GM23338 (cell line): ENCODE measurements around the gene OPN4. TPM values are rescaled to one million over a fixed set of nuclear protein-coding genes. Genes with fewer than 3 reads are reported as not detected.

Experiments used
- ATAC-seq: fragments of 200-7000 bp; cut with Tn5 transposase; 3 replicates; pipeline ENCODE4 v1.9.1; 2020
- DNase-seq: peaks from one replicate; pipeline ENCODE4 v3.0.0-alpha.2; 2015; ENCODE audit warnings: low spot score
- H2AFZ ChIP-seq: fragments of 200-600 bp; sonication (generic); 2 replicates; pipeline ENCODE4 v1.8.0; 2016; ENCODE audit warnings: antibody characterized with exemption, mild to moderate bottlenecking, moderate library complexity
- H3F3A ChIP-seq: fragments of 200-600 bp; sonication (generic); replicated peaks from 2 replicates; pipeline ENCODE4 v1.8.0; 2017; ENCODE audit warnings: antibody characterized with exemption, mixed run types, low read depth
- H3K27ac ChIP-seq: fragments of 200-600 bp; sonication (generic); 2 replicates; pipeline ENCODE4 v1.6.1; 2016; ENCODE audit warnings: low read depth
- H3K27me3 ChIP-seq: fragments of 200-600 bp; sonication (generic); 2 replicates; pipeline ENCODE4 v1.8.0; 2016; ENCODE audit warnings: mild to moderate bottlenecking, mixed run types, moderate library complexity; ENCODE audit not compliant: insufficient read depth
- H3K36me3 ChIP-seq: fragments of 200-600 bp; sonication (generic); 2 replicates; pipeline ENCODE4 v1.8.0; 2016; ENCODE audit warnings: mild to moderate bottlenecking; ENCODE audit not compliant: insufficient read depth
- H3K4me1 ChIP-seq: fragments of 200-600 bp; sonication (generic); 2 replicates; pipeline ENCODE4 v1.8.0; 2016; ENCODE audit warnings: mild to moderate bottlenecking, moderate library complexity; ENCODE audit not compliant: insufficient read depth
- H3K4me2 ChIP-seq: fragments of 200-600 bp; sonication (generic); 2 replicates; pipeline ENCODE4 v1.7.1; 2017; ENCODE audit warnings: mixed run types
- H3K4me3 ChIP-seq: fragments of 200-600 bp; sonication (generic); 2 replicates; pipeline ENCODE4 v1.6.1; 2016; ENCODE audit warnings: mixed run types
- H3K79me2 ChIP-seq: fragments of 200-600 bp; sonication (generic); replicated peaks from 2 replicates; pipeline ENCODE4 v1.8.0; 2017; ENCODE audit warnings: mild to moderate bottlenecking; ENCODE audit not compliant: insufficient read depth
- H3K9me2 ChIP-seq: fragments of 200-600 bp; sonication (generic); 2 replicates; pipeline ENCODE4 v1.8.0; 2017; ENCODE audit not compliant: insufficient read depth
- H4K20me1 ChIP-seq: fragments of 200-600 bp; sonication (generic); replicated peaks from 2 replicates; pipeline ENCODE4 v1.8.0; 2017; ENCODE audit warnings: mild to moderate bottlenecking; ENCODE audit not compliant: insufficient read depth
- H3K27ac Mint-ChIP-seq: 2 replicates; pipeline ENCODE4 v1.8.0; 2020; ENCODE audit warnings: inconsistent platforms, mild to moderate bottlenecking, moderate library complexity, mixed read lengths
- H3K27me3 Mint-ChIP-seq: 3 replicates; pipeline ENCODE4 v1.8.0; 2022; ENCODE audit warnings: low read depth, mild to moderate bottlenecking, moderate library complexity, mixed read lengths, inconsistent platforms; ENCODE audit not compliant: insufficient read depth, poor library complexity
- H3K36me3 Mint-ChIP-seq: 3 replicates; pipeline ENCODE4 v1.8.0; 2021; ENCODE audit warnings: low read depth, mild to moderate bottlenecking, inconsistent platforms, moderate library complexity, mixed read lengths
- H3K4me1 Mint-ChIP-seq: 3 replicates; pipeline ENCODE4 v1.8.0; 2020; ENCODE audit warnings: mild to moderate bottlenecking, inconsistent platforms, mixed read lengths
- H3K4me3 Mint-ChIP-seq: 3 replicates; pipeline ENCODE4 v1.8.0; 2021; ENCODE audit warnings: moderate library complexity, mild to moderate bottlenecking, inconsistent platforms, mixed read lengths
- H3K9me3 Mint-ChIP-seq: 3 replicates; pipeline ENCODE4 v1.8.0; 2020; ENCODE audit warnings: moderate library complexity, mild to moderate bottlenecking, inconsistent platforms, mixed read lengths
- CREB1 ChIP-seq: fragments of 250-450 bp; sonication (Bioruptor Pico); IDR thresholded peaks from 2 replicates; pipeline ENCODE4 v1.5.0; 2020; ENCODE audit warnings: low read depth, mild to moderate bottlenecking, moderate library complexity
- EZH2 ChIP-seq: fragments of 200-600 bp; sonication (generic); IDR thresholded peaks from one replicate; pipeline ENCODE4 v1.8.0; 2017; ENCODE audit warnings: antibody characterized with exemption, mild to moderate bottlenecking, low read depth; ENCODE audit not compliant: unreplicated experiment
- JUNB ChIP-seq: IDR thresholded peaks from one replicate; pipeline ENCODE4 v1.6.1; 2016; ENCODE audit warnings: antibody characterized with exemption; ENCODE audit not compliant: unreplicated experiment
- NANOG ChIP-seq: IDR thresholded peaks from 2 replicates; pipeline ENCODE4 v1.6.1; 2016; ENCODE audit warnings: antibody characterized with exemption, borderline replicate concordance
- STAT1 ChIP-seq: IDR thresholded peaks from one replicate; pipeline ENCODE4 v1.6.1; 2016; ENCODE audit warnings: antibody characterized with exemption; ENCODE audit not compliant: unreplicated experiment
- ZNF114 ChIP-seq: fragments of 250-450 bp; sonication (Bioruptor Pico); IDR thresholded peaks from 2 replicates; pipeline ENCODE4 v1.5.0; 2020; ENCODE audit warnings: mild to moderate bottlenecking, moderate library complexity
- ZNF331 ChIP-seq: fragments of 250-450 bp; sonication (Bioruptor Pico); IDR thresholded peaks from 2 replicates; pipeline ENCODE4 v1.5.0; 2020; ENCODE audit warnings: low read depth, mild to moderate bottlenecking, moderate library complexity
- polyA plus RNA-seq: library from polyadenylated mRNA; unstranded; fragments of >200 nt; fragmentation: Nextera tagmentation; extraction: Ambion mirVana; gene quantifications from 2 replicates; pipeline ENCODE4 v1.2.1, GENCODE V29; 2016
- total RNA-seq: library from RNA; depleted of rRNA; stranded (reverse); fragments of >200 nt; shearing (Covaris generic); gene quantifications from 2 replicates; pipeline ENCODE4 v1.2.3, GENCODE V29; 2014
- TF ChIP-seq, protein P1 (sequence below), 2 experiments: fragments of 200-600 bp in 1 of 2; sonication (generic) in 1 of 2; conservative IDR thresholded peaks; 2 replicates each; pipeline versions ENCODE4 v1.5.1 to v1.6.1; 2016 to 2017; ENCODE audit warnings: antibody characterized with exemption in 2 of 2, low read depth in 2 of 2, mild to moderate bottlenecking in 2 of 2, moderate library complexity in 1 of 2
- TF ChIP-seq, protein P2 (sequence below): IDR thresholded peaks from one replicate; pipeline ENCODE4 v1.6.1; 2018; ENCODE audit warnings: antibody characterized with exemption; ENCODE audit not compliant: unreplicated experiment
- TF ChIP-seq, protein P3 (sequence below): fragments of 250-450 bp; sonication (Bioruptor Pico); IDR thresholded peaks from 2 replicates; pipeline ENCODE4 v1.5.0; 2020; ENCODE audit warnings: mild to moderate bottlenecking, moderate library complexity

Gene OPN4
- total and polyA plus RNA-seq, 2 experiments from 2014 or later: not detected

DNA sequence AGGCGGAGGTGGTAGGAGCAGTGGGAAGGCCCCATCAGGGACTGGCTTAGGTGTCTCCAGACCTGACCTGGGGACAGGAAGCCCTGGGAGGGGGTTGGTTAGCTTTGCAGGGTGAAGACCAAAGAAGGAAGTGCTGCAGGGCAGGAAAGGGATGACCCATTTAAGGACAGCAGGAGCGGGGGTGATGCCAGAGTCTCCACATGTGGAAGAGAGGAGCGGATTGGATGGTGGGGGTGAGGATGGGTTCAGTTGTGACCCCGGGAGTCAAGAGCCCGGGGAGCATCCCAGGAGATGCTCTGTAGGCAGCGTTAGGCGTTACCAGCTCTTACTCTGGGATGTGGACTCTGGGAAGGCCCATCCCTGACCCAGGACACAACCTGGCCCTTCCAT, 10.9 kb downstream of the OPN4 start (continued):
- TF ChIP-seq ZNF114 (no peak), STAT1 (no peak), EZH2 (no peak)
- TF ChIP-seq, protein P1, sequence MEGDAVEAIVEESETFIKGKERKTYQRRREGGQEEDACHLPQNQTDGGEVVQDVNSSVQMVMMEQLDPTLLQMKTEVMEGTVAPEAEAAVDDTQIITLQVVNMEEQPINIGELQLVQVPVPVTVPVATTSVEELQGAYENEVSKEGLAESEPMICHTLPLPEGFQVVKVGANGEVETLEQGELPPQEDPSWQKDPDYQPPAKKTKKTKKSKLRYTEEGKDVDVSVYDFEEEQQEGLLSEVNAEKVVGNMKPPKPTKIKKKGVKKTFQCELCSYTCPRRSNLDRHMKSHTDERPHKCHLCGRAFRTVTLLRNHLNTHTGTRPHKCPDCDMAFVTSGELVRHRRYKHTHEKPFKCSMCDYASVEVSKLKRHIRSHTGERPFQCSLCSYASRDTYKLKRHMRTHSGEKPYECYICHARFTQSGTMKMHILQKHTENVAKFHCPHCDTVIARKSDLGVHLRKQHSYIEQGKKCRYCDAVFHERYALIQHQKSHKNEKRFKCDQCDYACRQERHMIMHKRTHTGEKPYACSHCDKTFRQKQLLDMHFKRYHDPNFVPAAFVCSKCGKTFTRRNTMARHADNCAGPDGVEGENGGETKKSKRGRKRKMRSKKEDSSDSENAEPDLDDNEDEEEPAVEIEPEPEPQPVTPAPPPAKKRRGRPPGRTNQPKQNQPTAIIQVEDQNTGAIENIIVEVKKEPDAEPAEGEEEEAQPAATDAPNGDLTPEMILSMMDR (conservative IDR thresholded peaks at IDR 0.05; ENCODE audit: low read depth in 2 of 2): no peak
- TF ChIP-seq, protein P2, sequence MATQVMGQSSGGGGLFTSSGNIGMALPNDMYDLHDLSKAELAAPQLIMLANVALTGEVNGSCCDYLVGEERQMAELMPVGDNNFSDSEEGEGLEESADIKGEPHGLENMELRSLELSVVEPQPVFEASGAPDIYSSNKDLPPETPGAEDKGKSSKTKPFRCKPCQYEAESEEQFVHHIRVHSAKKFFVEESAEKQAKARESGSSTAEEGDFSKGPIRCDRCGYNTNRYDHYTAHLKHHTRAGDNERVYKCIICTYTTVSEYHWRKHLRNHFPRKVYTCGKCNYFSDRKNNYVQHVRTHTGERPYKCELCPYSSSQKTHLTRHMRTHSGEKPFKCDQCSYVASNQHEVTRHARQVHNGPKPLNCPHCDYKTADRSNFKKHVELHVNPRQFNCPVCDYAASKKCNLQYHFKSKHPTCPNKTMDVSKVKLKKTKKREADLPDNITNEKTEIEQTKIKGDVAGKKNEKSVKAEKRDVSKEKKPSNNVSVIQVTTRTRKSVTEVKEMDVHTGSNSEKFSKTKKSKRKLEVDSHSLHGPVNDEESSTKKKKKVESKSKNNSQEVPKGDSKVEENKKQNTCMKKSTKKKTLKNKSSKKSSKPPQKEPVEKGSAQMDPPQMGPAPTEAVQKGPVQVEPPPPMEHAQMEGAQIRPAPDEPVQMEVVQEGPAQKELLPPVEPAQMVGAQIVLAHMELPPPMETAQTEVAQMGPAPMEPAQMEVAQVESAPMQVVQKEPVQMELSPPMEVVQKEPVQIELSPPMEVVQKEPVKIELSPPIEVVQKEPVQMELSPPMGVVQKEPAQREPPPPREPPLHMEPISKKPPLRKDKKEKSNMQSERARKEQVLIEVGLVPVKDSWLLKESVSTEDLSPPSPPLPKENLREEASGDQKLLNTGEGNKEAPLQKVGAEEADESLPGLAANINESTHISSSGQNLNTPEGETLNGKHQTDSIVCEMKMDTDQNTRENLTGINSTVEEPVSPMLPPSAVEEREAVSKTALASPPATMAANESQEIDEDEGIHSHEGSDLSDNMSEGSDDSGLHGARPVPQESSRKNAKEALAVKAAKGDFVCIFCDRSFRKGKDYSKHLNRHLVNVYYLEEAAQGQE: no peak

DNA sequence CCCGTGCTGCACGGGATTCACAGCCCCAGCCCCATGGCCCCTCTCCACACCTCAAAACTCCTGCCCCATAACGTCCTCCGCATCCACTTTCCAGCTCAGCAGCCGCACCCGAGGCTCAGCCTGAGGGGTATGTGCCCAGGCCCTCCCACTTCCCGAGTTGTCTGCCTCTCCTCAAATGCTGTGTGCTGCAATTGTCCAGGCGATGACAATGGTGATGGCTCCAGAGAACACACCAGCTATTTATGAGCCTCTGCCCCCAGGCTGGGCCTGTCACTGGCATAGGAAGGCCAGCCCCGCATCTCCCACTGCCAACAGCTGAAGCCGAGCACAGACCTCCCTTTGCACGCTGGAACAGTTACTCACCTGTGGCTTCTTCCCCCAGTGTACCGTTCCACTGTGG, 11.5 kb downstream of the OPN4 start:
- no peak overlapping the region for H3K4me3 Mint-ChIP-seq
- no peaks in the 10 kb centered on the region for H4K20me1 ChIP-seq
- H3K36me3 Mint-ChIP-seq: no peaks in the 10 kb centered on the region
- no peak overlapping the region for H3K4me3 ChIP-seq
- no peaks in the 10 kb centered on the region for H3K9me3 Mint-ChIP-seq
- H3K4me1 Mint-ChIP-seq: peaks cover 27% of the 10 kb centered on the region
- peaks cover 9% of the 10 kb centered on the region for H3K27me3 Mint-ChIP-seq
- H3K27me3 ChIP-seq: no peaks in the 10 kb centered on the region
- DNase-seq (no peak), ATAC-seq (no peak)
- no peaks in the 10 kb centered on the region for H3F3A ChIP-seq
- H3K4me2 ChIP-seq: no peak overlapping the region
- no peak overlapping the region for H3K27ac ChIP-seq
- no peaks in the 10 kb centered on the region for H3K9me2 ChIP-seq
- no peak overlapping the region for H2AFZ ChIP-seq
- no peak overlapping the region for H3K27ac Mint-ChIP-seq
- no peaks in the 10 kb centered on the region for H3K4me1 ChIP-seq
- H3K79me2 ChIP-seq: no peaks in the 10 kb centered on the region
- H3K36me3 ChIP-seq: no peaks in the 10 kb centered on the region
- TF ChIP-seq, protein P3, sequence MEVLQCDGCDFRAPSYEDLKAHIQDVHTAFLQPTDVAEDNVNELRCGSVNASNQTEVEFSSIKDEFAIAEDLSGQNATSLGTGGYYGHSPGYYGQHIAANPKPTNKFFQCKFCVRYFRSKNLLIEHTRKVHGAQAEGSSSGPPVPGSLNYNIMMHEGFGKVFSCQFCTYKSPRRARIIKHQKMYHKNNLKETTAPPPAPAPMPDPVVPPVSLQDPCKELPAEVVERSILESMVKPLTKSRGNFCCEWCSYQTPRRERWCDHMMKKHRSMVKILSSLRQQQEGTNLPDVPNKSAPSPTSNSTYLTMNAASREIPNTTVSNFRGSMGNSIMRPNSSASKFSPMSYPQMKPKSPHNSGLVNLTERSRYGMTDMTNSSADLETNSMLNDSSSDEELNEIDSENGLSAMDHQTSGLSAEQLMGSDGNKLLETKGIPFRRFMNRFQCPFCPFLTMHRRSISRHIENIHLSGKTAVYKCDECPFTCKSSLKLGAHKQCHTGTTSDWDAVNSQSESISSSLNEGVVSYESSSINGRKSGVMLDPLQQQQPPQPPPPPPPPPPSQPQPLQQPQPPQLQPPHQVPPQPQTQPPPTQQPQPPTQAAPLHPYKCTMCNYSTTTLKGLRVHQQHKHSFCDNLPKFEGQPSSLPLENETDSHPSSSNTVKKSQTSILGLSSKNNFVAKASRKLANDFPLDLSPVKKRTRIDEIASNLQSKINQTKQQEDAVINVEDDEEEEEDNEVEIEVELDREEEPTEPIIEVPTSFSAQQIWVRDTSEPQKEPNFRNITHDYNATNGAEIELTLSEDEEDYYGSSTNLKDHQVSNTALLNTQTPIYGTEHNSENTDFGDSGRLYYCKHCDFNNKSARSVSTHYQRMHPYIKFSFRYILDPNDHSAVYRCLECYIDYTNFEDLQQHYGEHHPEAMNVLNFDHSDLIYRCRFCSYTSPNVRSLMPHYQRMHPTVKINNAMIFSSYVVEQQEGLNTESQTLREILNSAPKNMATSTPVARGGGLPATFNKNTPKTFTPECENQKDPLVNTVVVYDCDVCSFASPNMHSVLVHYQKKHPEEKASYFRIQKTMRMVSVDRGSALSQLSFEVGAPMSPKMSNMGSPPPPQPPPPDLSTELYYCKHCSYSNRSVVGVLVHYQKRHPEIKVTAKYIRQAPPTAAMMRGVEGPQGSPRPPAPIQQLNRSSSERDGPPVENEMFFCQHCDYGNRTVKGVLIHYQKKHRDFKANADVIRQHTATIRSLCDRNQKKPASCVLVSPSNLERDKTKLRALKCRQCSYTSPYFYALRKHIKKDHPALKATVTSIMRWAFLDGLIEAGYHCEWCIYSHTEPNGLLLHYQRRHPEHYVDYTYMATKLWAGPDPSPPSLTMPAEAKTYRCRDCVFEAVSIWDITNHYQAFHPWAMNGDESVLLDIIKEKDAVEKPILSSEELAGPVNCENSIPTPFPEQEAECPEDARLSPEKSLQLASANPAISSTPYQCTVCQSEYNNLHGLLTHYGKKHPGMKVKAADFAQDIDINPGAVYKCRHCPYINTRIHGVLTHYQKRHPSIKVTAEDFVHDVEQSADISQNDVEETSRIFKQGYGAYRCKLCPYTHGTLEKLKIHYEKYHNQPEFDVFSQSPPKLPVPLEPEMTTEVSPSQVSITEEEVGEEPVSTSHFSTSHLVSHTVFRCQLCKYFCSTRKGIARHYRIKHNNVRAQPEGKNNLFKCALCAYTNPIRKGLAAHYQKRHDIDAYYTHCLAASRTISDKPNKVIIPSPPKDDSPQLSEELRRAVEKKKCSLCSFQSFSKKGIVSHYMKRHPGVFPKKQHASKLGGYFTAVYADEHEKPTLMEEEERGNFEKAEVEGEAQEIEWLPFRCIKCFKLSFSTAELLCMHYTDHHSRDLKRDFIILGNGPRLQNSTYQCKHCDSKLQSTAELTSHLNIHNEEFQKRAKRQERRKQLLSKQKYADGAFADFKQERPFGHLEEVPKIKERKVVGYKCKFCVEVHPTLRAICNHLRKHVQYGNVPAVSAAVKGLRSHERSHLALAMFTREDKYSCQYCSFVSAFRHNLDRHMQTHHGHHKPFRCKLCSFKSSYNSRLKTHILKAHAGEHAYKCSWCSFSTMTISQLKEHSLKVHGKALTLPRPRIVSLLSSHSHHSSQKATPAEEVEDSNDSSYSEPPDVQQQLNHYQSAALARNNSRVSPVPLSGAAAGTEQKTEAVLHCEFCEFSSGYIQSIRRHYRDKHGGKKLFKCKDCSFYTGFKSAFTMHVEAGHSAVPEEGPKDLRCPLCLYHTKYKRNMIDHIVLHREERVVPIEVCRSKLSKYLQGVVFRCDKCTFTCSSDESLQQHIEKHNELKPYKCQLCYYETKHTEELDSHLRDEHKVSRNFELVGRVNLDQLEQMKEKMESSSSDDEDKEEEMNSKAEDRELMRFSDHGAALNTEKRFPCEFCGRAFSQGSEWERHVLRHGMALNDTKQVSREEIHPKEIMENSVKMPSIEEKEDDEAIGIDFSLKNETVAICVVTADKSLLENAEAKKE: no peak
- TF ChIP-seq CREB1 (CRISPR knock-in tag) (no peak), NANOG (no peak), ZNF331 (no peak), JUNB (no peak), STAT1 (no peak)
- TF ChIP-seq, protein P2: no peak
